IMR-90 (cell line): ENCODE results near the gene ZNF446.

Source experiments
- CTCF ChIP-seq: conservative IDR thresholded peaks from 2 replicates; pipeline ENCODE4 v1.5.1; 2012; ENCODE audit warnings: mild to moderate bottlenecking, low read depth, low read length, improper control_type of control experiment
- MAZ ChIP-seq: IDR thresholded peaks from 2 replicates; pipeline ENCODE4 v1.6.1; 2012; ENCODE audit warnings: low read depth, mild to moderate bottlenecking, low read length, improper control_type of control experiment, moderate library complexity, borderline replicate concordance

GRCh38 chr19:58468216-58468839 is 7.8 kb upstream of the ZNF446 start:
- no peak for TF ChIP-seq CTCF
- TF ChIP-seq MAZ: no peak
